Transverse colon (tissue), 4 donors: Measurements from ENCODE around the gene ABCC1. TPM values are rescaled to one million over a fixed set of nuclear protein-coding genes. Genes with fewer than 3 reads are reported as not detected.
"Not testable (repeated sequence)": the region's sequence is repeated elsewhere in the genome, so short reads cannot be mapped to it uniquely, and the experiment has no call there.

Source experiments
- DNase-seq: peaks from one replicate; pipeline ENCODE4 v3.0.0-alpha.2; 2019
- H3K27ac ChIP-seq, 4 donors: fragments of 200-600 bp; sonication (generic); 2 replicates each; pipeline ENCODE4 v1.5.1; 2016 to 2018; ENCODE audit warnings: inconsistent platforms in 4 of 4
- H3K27me3 ChIP-seq: fragments of 200-600 bp; sonication (generic); 2 replicates; pipeline ENCODE4 v1.5.1; 2017; ENCODE audit warnings: inconsistent platforms
- H3K36me3 ChIP-seq, 4 donors: fragments of 200-600 bp; sonication (generic); 2 replicates each; pipeline ENCODE4 v1.5.1; 2017 to 2019; ENCODE audit warnings: inconsistent platforms in 4 of 4
- H3K4me1 ChIP-seq, 4 donors: fragments of 200-600 bp; sonication (generic); 2 replicates each; pipeline ENCODE4 v1.5.1; 2017 to 2020; ENCODE audit warnings: inconsistent platforms in 4 of 4
- H3K4me3 ChIP-seq, 4 donors: fragments of 200-600 bp; sonication (generic); 1 replicate in 1 of 4; 2 replicates in 3 of 4; pipeline versions ENCODE4 v1.5.1 to v1.6.1; 2017 to 2019; ENCODE audit warnings: inconsistent platforms in 4 of 4
- H3K9me3 ChIP-seq, 2 donors: fragments of 200-600 bp; sonication (generic); 2 replicates each; pipeline ENCODE4 v1.5.1; 2017 to 2019; ENCODE audit warnings: inconsistent platforms in 2 of 2
- CTCF ChIP-seq, 5 experiments: fragments of 200-600 bp in 3 of 5; fragments of 450-650 bp in 2 of 5; sonication (generic) in 3 of 5; IDR thresholded peaks; 1 replicate in 2 of 5; 2 replicates in 3 of 5; pipeline ENCODE4 v1.5.1; 2016 to 2017; ENCODE audit warnings: antibody characterized with exemption in 5 of 5, inconsistent platforms in 3 of 5, mild to moderate bottlenecking in 2 of 5, moderate library complexity in 1 of 5
- EP300 ChIP-seq: sonication (generic); formaldehyde crosslinking; IDR thresholded peaks from one replicate; pipeline ENCODE4 v1.6.1; 2017; ENCODE audit warnings: antibody characterized with exemption, low read depth
- POLR2A ChIP-seq: fragments of 450-650 bp; IDR thresholded peaks from one replicate; pipeline ENCODE4 v1.6.1; 2016; ENCODE audit warnings: antibody characterized with exemption, mild to moderate bottlenecking, moderate library complexity
- POLR2AphosphoS5 ChIP-seq, 3 donors: sonication (generic); formaldehyde crosslinking; IDR thresholded peaks; one replicate each; pipeline ENCODE4 v1.6.1; 2016; ENCODE audit warnings: antibody characterized with exemption in 3 of 3
- WGBS, 2 donors: methylation state at CpG; one replicate each; pipeline ENCODE4 v1.1.5; 2018; ENCODE audit warnings: low coverage in 1 of 2; 5-methylcytosine and 5-hydroxymethylcytosine counted together
- in situ Hi-C, 4 donors: fragments of 200-750 bp; cut with MboI; loops; one replicate each; pipeline versions ENCODE4 v1.15.0 to v1.15.1; 2017; ENCODE audit warnings: low sequenced_read_pairs in 3 of 4, low pct_ligation_motif_present in 1 of 4, low pct_unique_long_range_greater_than_20kb in 1 of 4
- intact Hi-C: fragments of 100-400 bp; cut with DNase I; formaldehyde crosslinking; loops from one replicate; pipeline ENCODE4 v1.15.1; 2023; ENCODE audit warnings: low total_unique reads
- total RNA-seq, 4 donors: library from RNA; depleted of rRNA; stranded (reverse); fragments of >200 nt; gene quantifications; one replicate each; pipeline ENCODE4 v1.1.0, GENCODE V29; 2016

ABCC1 gene
- total RNA-seq, 4 donors from 2014 or later, result 17.1 to 67.3 (median 36.9) TPM

DNA sequence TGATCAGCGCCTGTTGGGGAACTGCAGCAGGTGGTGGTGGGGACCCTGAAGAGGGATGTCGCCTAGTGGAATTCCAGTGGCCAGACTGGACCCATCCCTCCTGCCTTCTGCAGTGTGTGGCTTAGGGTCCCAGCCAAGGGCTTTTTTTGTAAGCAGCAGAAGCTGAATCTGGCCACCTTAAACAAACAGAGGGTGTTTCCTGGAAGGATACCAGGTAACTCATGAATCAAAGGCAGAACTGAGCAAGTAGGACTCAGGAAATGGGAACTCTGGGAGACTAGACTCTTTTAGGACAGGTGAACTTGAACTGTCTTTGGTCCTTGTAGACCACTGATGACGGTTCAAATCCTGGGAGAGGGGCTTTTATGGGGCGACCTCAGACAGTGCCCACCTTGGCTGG is 149.9 kb downstream of the ABCC1 start:
- Histone ChIP-seq H3K27ac (no peak overlapping the region), H3K36me3 (peaks cover 0 to 11% (median 5%) of the 10 kb centered on the region in 4 donors), H3K9me3 (no peaks in the 10 kb centered on the region), H3K4me1 (peaks cover 5 to 19% (median 15%) of the 10 kb centered on the region in 4 donors), H3K27me3 (no peaks in the 10 kb centered on the region), H3K4me3 (no peak overlapping the region)
- intact Hi-C loops (no loop called here), in situ Hi-C loops (no loop called here)
- no peak for DNase-seq
- TF ChIP-seq POLR2A, result no peak
- TF ChIP-seq EP300, result no peak
- TF ChIP-seq CTCF (IDR thresholded peaks at IDR 0.05), result no peak
- no peak for TF ChIP-seq POLR2AphosphoS5 (IDR thresholded peaks at IDR 0.05)
- WGBS, 2 donors, result 79% methylated on average over 3 of the region's 4 CpGs; no CpG with 5 or more reads in 1 of the 2 donors

- TF ChIP-seq POLR2A (no peak), POLR2AphosphoS5 (IDR thresholded peaks at IDR 0.05) (no peak), CTCF (IDR thresholded peaks at IDR 0.05) (no peak), EP300 (no peak)
- Histone ChIP-seq H3K27me3 (no peaks in the 10 kb centered on the region), H3K27ac (no peak overlapping the region), H3K36me3 (peaks cover 0 to 11% (median 5%) of the 10 kb centered on the region in 4 donors), H3K4me3 (no peak overlapping the region), H3K9me3 (no peaks in the 10 kb centered on the region), H3K4me1 (peaks cover 0 to 16% (median 11%) of the 10 kb centered on the region in 4 donors)
- 66 to 81% methylated on average over 2 to 8 of the region's 8 CpGs for WGBS, 2 donors
- intact Hi-C loops (no loop called here), in situ Hi-C loops (loop anchor here in 1 of 4 donors (25.0 kb wide), 1 partner anchor 238 kb away; the partner anchor contains the start of gene MYH11)
- no peak for DNase-seq
These were observed 151.2 kb downstream of the ABCC1 start for GRCh38 chr16:16100631-16101030.

GRCh38 chr16:16101585-16101984 is 152.2 kb downstream of the ABCC1 start:
- in situ Hi-C loops (loop anchor here in 1 of 4 donors (25.0 kb wide), 1 partner anchor 239 kb away; the partner anchor contains the start of gene MYH11), intact Hi-C loops (no loop called here)
- H3K4me1 ChIP-seq, result peaks cover 0 to 6% (median 3%) of the 10 kb centered on the region in 4 donors
- TF ChIP-seq CTCF (IDR thresholded peaks at IDR 0.05), result no peak
- TF ChIP-seq POLR2A, result no peak
- TF ChIP-seq POLR2AphosphoS5 (IDR thresholded peaks at IDR 0.05), result no peak
- no peak for TF ChIP-seq EP300
- H3K9me3 ChIP-seq, result no peaks in the 10 kb centered on the region
- no peaks in the 10 kb centered on the region for H3K27me3 ChIP-seq
- no peak for DNase-seq
- peaks cover 0 to 13% (median 6%) of the 10 kb centered on the region in 4 donors for H3K36me3 ChIP-seq
- WGBS, 2 donors, result 90 to 96% methylated on average over 2 to 5 of the region's 5 CpGs
- no peak overlapping the region for H3K27ac ChIP-seq
- no peak overlapping the region for H3K4me3 ChIP-seq

DNA sequence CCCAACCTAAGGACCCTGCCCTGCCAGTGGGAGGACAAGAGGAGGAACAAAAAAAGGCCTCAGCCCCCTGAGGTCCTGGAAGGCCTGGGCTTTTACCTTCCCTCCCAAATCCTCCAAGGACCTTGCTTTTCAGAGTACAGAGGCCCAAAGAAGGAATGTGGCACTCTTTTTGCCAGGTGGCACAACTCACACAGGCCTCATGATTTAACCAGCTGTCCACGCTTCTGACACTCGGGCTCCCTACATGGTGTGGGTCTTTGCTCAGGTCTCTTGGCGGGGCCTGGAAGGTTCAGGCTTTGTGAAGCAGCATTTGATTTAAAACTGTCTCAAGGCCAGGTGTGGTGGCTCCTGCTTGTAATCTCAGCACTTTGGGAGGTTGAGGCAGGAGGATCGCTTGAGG is 153.3 kb downstream of the ABCC1 start:
- Histone ChIP-seq H3K9me3 (no peaks in the 10 kb centered on the region), H3K27ac (peak overlapping the region in 1 of 4 donors; percentile 11), H3K4me3 (no peak overlapping the region), H3K36me3 (peaks cover 0 to 18% (median 6%) of the 10 kb centered on the region in 4 donors), H3K27me3 (no peaks in the 10 kb centered on the region), H3K4me1 (no peaks in the 10 kb centered on the region)
- TF ChIP-seq POLR2AphosphoS5 (IDR thresholded peaks at IDR 0.05), result no peak
- in situ Hi-C loops (loop anchor here in 1 of 4 donors (25.0 kb wide), 1 partner anchor 240 kb away; the partner anchor contains the start of gene MYH11), intact Hi-C loops (no loop called here)
- 95% methylated on average over 4 of the region's 4 CpGs; no CpG with 5 or more reads in 1 of the 2 donors for WGBS, 2 donors
- DNase-seq, result no peak

DNA sequence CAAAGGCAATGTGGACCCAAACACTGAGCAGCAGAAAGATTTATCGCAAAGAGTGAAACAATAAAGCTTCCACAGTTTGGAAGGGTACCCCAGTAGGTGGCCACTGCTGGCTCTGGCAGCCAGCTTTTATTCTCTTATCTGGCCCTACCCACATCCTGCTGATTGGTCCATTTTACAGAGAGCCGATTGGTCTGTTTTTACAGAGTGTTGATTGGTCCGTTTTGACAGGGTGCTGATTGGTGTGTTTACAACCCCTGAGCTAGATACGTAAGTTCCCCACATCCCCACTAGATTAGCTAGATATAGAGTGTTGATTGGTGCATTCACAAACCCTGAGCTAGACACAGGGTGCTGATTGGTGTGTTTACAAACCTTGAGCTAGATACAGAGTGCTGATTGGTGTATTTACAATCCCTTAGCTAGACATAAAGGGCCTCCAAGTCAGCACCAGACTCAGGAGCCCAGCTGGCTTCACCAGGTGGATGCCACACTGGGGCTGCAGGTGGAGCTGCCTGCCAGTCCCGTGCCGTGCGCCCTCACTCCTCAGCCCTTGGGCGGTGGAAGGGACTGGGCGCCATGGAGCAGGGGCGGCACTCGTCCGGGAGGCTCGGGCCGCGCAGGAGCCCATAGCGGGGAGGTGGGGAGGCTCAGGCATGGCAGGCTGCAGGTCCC is 154.9 kb downstream of the ABCC1 start:
- H3K36me3 ChIP-seq, result peaks cover 0 to 18% (median 7%) of the 10 kb centered on the region in 4 donors
- H3K27me3 ChIP-seq, H3K27ac ChIP-seq, H3K4me3 ChIP-seq, DNase-seq, intact Hi-C loops, H3K4me1 ChIP-seq, H3K9me3 ChIP-seq: not testable (repeated sequence)
- WGBS, 2 donors, result 98% methylated on average over 10 of the region's 16 CpGs; no CpG with 5 or more reads in 1 of the 2 donors
- in situ Hi-C loops, result loop anchor here in 1 of 4 donors (25.0 kb wide), 1 partner anchor 242 kb away; the partner anchor contains the start of gene MYH11

DNA sequence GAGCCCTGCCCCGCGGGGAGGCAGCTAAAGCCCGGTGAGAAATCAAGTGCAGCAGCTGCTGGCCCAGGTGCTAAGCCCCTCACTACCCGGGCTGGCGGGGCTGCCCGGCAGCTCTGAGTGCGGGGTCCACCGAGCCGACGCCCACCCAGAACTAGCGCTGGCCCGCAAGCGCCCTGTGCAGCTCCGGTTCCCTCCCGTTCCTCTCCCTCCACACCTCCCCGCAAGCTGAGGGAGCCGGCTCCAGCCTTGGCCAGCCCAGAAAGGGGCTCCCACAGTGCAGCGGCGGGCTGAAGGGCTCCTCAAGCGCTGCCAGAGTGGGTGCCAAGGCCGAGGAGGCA is 155.4 kb downstream of the ABCC1 start:
- DNase-seq, H3K4me3 ChIP-seq, H3K9me3 ChIP-seq, intact Hi-C loops, H3K27me3 ChIP-seq, H3K4me1 ChIP-seq, H3K27ac ChIP-seq: not testable (repeated sequence)
- WGBS, 2 donors, result 94% methylated on average over 18 of the region's 21 CpGs; no CpG with 5 or more reads in 1 of the 2 donors
- peaks cover 0 to 19% (median 9%) of the 10 kb centered on the region in 4 donors for H3K36me3 ChIP-seq
- in situ Hi-C loops, result loop anchor here in 1 of 4 donors (25.0 kb wide), 1 partner anchor 242 kb away; the partner anchor contains the start of gene MYH11
